ENCODE results near the gene MBD6.
"Not testable (repeated sequence)": the region's sequence is repeated elsewhere in the genome, so short reads cannot be mapped to it uniquely, and the experiment has no call there.

Gene MBD6

DNA sequence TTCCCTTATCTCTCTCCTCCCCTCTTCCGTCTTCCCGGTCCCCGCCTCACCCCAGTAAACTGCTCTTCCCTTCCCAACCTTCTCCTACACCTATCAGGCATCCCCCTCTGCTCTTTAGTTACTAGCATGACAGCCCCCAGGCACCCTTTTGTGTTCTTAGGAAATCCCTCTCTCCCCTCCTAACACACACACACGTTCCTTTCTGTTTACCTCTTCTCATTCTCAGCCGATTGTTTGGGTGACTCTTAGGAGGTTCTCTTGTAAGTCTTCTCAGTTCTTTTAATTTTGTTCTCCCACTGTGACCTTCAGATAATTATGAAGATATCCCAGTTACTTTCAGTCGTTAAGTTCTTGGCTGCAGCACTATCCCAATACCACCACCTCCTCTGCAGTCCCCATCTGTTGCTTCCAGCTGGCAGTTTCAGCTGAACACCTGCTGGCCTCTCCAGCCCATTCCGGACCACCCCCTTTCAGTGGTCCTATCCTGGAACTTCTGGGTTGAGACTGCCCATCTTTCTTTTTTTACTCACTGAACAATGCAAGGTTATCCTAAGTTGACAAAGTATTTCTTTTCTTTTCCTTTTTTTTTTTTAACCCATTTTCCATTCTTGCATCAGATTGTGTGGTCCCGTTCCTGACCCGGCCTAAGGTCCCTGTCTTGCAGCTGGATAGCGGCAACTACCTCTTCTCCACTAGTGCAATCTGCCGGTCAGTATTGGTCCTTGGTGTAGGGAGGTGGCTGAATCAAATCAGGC is 34.0 kb upstream of the MBD6 start:
- DNase-seq, result no peak

DNA sequence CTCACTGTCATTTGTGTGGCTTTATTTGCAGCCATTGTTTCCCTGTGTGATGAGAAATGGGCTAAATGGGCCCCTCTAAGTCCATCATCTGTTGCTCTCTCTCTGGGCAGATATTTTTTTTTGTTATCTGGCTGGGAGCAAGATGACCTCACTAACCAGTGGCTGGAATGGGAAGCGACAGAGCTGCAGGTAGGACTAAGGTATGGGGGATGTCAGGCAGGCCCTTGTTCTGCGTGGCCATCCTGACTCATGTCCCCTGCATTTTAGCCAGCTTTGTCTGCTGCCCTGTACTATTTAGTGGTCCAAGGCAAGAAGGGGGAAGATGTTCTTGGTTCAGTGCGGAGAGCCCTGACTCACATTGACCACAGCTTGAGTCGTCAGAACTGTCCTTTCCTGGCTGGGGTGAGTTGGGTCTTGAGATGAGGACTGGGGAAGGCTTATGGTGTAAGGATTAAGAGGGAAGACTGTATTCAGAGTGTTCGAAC is 33.4 kb upstream of the MBD6 start:
- no peak for DNase-seq

DNA sequence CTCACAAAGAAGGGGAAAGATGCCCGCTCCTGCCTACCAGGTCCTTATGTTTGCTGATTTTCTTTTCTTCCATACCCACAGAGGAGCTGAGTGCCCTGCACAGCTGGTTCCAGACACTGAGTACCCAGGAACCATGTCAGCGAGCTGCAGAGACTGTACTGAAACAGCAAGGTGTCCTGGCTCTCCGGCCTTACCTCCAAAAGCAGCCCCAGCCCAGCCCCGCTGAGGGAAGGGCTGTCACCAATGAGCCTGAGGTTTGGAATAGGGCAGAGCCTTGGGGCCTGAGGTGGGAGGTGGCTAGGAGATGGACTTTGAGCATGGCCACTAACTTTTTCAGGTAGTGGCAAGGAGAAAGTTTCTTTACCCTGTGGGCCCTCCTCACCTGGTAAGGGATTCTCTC is 32.5 kb upstream of the MBD6 start:
- DNase-seq, result no peak

DNA sequence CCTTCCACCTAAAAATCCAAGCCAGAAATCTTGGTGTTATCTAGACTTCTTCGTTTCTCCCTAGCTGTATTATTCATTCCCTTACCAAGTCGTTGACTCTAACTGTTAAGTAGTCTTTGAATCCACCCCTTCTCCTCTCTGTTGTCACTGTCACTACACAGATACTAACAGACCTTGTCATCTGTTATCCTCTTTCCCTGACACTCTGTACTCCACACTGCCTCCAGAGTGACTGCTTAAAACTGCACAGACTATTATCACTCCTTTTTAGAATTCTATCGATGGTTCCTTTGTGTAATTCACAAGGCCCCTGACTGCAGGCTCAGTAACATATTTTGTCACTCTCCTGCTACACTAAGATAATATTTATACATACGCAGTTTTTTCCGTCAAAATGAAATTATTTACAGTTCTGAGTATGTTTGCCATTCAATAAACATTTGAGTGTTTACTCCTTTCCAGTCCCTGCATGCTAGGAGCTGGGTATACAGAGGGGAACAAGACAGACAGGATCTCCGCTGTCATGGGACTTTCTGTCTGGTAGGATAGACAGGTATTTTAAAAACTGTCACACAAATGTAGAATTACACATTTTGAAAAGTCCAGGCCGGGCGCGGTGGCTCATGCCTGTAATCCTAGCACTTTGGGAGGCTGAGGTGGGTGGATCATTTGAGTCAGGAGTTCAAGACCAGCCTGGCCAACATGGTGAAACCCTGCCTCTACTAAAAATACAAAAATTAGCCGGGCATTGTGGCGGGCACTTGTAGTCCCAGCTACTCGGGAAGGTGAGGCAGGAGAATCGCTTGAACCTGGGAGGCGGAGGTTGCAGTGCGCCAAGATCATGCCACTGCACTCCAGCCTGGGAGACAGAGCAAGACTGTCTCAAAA is 31.0 kb upstream of the MBD6 start:
- no peak for DNase-seq

DNA sequence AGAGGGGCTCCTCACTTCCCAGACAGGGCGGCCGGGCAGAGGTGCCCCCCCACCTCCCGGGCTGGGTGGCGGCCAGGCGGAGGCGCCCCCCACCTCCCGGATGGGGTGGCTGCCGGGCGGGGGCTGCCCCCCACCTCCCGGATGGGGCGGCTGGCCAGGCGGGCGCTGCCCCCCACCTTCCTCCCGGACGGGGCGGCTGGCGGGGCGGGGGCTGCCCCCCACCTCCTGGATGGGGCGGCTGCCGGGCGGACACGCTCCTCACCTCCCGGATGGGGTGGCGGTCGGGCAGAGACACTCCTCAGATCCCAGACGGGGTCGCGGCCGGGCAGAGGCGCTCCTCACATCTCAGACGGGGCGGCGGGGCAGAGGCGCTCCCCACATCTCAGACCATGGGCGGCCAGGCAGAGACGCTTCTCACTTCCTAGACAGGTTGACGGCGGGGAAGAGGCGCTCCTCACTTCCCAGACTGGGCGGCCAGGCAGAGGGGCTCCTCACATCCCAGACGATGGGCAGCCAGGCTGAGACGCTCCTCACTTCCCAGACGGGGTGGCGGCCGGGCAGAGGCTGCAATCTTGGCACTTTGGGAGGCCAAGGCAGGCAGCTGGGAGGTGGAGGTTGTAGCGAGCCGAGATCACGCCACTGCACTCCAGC is 27.4 kb upstream of the MBD6 start:
- not testable (repeated sequence) for DNase-seq

DNA sequence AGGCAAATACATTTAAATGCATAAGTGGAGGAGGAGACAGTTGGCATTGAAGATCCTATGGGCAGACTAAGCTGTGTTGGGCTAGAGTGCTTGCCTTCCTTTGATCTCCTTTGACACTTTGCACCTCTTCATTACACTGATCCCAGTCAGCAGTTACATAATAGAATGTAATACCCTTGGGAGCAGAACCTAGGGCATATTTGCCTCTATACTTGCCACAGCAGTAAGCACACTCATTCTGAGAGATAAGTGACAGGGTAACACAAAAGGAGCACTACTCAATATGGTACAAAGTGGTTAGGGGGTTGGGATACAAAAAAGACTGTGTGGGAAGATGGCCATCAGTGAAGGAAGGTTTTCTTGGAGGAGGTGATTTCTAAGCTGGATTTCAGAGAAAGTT is 25.8 kb upstream of the MBD6 start:
- no peak for DNase-seq

DNA sequence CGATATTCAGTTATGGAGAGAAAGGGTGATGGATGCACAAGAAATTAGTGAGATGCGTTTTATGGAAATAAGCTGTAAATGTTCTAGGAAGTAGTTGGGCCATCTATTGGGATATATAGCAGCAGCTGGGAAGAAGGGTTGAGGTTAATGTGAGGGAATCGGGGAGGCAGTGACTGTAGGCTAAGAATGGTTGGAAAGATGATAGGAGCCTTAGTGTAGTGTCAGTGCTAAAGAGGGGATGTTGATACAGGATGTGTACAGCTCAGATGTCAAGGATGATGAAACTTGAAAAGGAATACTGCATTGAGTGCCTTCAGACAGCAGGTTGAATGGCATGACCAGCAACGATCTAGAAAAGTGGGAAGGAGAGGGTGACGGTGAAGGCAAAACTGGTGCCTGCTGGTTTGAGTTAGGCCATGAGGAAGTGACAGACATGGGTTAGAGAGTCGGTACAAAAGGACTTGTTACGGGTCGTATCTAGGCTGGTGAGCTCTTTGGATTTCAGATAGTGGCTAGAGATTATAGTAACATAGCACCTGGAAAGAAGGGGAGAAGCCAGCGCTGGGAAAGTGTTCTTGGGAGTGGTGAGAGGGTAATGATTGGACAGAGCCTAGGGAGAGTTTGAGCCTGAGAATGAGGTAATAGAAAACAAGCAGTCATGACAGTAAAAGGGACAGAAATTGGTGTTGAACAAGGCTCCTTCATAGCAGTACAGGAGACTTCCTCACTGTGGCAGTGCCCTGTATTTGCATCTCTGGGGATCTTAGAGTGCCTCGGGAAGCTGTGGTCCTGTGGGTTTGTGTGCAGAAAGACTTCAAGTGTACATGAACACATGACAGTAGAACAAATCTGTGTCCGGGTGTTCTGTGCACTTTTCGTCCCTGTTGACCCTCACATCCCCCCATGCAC is 25.1 kb upstream of the MBD6 start:
- no peak for DNase-seq

DNA sequence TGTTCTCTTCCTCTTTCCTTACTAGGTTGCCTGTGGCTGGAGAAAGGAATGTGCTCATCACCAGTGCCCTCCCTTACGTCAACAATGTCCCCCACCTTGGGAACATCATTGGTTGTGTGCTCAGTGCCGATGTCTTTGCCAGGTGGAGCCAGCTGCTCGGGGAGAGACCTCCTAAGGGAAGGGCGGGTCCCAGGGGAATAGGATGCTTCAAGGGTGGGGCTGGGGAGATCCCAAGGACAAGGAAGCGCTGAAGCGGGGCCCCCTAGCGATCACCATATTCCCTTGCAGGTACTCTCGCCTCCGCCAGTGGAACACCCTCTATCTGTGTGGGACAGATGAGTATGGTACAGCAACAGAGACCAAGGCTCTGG is 24.5 kb upstream of the MBD6 start:
- no peak for DNase-seq

DNA sequence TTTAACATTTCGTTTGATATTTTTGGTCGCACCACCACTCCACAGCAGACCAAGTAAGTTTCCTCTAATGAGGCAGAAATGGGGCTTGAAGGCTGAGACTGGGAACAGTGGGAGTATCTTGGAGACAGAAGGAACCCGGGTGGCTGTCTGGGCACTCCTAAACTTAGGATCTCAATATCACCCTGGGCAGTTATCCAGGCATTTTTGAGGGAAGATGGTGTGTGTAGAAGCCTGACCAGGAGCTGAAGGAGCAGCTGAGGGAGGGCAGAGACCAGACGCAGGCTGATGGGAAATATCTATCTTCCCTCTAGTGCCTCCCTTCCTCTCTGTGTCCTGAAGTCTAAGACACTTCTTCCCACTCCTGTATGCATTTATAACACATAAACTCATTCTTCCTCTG is 24.1 kb upstream of the MBD6 start:
- DNase-seq, result no peak

DNA sequence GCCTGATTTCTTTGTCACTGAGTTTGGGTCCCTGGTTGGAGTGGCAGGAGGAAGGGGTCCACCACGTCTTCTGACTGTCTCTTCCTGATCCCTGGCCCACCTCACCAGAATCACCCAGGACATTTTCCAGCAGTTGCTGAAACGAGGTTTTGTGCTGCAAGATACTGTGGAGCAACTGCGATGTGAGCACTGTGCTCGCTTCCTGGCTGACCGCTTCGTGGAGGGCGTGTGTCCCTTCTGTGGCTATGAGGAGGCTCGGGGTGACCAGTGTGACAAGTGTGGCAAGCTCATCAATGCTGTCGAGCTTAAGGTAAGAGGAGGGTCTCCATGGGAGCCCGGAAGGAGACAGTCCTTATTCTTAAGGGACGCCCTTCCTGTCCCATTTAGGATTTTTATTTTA is 22.4 kb upstream of the MBD6 start:
- DNase-seq, result no peak

DNA sequence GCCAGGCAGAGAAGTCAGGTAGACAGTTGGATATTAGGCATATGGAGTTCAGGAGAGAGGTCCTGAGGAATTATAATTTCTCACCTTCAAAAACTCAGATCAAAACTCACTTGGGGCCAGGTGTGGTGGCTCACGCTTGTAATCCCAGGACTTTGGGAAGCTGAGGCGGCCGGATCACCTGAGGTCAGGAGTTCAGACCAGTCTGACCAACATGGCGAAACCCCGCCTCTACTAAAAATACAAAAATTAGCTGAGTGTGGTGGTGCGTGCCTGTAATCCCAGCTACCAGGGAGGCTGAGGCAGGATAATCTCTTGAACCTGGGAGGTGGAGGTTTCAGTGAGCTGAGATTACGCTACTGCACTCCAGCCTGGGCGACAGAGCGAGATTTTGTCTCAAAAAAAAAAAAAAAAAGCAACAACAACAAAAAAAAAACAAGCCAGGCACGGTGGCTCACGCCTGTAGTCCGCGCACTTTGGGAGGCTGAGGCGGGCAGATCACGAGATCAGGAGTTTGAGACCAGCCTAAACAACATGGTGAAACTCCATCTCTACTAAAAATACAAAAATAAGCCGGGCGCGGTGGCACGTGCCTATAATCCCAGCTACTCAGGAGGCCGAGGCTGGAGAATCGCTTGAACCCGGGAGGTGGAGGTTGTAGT is 20.2 kb upstream of the MBD6 start:
- DNase-seq, result not testable (repeated sequence)

DNA sequence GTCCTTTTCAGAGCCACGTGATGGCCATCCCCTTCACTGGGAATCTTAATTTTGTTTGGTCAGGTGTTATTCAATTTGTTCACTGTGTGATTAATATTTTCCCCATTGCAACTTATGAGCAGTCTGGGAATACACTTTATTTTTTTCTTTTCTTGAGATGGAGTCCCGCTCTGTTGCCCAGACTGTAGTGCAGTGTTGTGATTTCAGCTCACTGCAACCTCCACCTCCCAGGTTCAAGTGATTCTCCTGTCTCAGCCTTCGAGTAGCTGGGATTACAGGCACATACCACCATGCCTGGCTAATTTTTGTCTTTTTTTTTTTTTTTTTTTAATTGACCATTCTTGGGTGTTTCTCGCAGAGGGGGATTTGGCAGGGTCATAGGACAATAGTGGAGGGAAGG is 16.1 kb upstream of the MBD6 start:
- DNase-seq, result not testable (repeated sequence)

DNA sequence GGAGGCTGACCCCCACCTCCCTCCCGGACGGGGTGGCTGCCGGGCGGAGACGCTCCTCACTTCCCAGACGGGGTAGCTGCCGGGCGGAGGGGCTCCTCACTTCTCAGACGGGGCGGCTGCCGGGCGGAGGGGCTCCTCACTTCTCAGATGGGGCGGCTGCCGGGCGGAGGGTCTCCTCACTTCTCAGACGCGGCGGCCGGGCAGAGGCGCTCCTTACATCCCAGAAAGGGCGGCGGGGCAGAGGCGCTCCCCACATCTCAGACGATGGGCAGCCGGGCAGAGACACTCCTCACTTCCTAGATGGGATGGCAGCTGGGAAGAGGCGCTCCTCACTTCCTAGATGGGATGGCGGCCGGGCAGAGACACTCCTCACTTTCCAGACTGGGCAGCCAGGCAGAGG is 14.8 kb upstream of the MBD6 start:
- not testable (repeated sequence) for DNase-seq

DNA sequence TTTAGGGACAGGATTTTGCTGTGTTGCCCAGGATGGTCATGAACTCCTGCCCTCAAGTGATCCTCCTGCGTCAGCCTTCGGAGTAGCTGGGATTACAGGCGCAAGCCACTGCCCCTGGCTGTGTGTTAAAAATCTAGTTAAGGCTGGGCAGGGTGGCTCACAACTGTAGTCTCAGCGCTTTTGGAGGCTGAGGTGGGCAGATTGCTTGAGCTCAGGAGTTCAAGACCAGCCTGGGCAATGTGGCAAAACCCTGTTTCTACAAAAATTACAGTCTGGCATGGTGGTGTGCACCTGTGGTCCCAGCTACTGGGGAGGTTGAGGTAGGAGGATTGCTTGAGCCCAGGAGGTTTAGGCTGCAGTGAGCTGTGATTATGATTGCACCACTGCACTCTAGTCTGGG is 11.5 kb upstream of the MBD6 start:
- DNase-seq, result no peak

DNA sequence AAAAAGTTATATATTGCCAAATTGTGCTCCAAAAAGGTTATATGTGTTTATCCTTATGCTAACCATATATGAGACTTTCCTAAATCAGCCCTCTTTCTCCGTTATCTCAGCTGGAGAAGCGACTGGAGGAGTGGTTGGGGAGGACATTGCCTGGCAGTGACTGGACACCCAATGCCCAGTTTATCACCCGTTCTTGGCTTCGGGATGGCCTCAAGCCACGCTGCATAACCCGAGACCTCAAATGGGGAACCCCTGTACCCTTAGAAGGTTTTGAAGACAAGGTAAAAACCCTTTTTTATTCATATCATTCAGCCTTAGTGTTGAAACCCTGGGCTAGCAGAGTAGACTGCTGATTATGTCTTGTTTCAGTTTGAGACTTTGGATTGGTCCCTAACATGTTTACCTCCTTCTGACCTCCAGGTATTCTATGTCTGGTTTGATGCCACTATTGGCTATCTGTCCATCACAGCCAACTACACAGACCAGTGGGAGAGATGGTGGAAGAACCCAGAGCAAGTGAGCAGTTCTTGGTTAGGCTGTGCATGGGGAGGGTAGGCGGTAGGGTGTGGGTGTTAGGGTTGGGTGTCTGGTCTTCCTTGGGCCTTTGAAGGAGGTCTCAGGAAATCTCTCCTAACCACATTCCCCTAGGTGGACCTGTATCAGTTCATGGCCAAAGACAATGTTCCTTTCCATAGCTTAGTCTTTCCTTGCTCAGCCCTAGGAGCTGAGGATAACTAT is 10.9 kb upstream of the MBD6 start:
- no peak for DNase-seq

DNA sequence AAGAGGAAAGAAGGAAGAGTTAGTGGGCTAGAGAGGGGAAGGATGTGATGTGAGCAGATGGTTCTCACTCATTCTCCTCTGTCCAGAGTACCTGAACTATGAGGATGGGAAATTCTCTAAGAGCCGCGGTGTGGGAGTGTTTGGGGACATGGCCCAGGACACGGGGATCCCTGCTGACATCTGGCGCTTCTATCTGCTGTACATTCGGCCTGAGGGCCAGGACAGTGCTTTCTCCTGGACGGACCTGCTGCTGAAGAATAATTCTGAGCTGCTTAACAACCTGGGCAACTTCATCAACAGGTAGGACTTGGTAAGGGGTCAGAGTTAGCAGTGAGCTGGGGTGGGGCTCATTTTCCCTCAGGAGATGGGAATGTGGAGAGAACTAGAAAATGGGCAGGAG is 10.0 kb upstream of the MBD6 start:
- DNase-seq, result no peak

DNA sequence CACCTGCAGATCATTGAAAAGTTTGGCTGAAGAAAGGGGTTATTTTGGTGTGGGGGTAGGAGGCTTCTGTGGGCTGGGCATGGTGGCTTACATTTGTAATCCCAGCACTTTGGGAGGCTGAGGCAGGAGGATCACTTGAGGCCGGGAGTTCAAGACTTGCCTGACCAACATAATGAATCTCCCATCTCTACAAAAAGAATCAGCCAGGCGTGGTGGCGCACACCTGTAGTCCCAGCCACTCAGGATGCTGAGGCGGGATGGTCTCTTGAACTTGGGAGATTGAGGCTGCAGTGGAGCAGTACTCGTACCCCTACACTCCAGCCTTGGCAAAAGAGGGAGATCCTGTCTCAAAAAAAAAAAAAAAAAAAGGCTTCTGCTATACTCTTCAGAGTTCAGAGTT is 9.4 kb upstream of the MBD6 start:
- no peak for DNase-seq

DNA sequence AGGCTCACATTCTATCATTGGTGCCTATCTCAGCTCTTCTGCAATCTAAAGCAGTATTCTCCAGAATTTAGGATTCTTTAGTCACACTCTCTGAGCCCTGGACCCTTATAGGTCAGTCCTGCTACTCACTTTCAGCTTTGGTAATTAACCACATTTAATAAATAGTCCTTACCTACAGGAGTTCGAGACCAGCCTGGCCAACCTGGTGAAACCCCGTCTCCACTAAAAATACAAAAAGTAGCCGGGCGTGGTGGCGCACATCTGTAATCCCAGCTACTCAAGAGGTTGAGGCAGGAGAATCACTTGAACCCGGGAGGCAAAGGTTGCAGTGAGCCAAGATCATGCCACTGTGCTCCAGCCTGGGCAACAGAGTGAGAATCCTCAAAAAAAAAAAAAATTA is 8.9 kb upstream of the MBD6 start:
- DNase-seq, result not testable (repeated sequence)

DNA sequence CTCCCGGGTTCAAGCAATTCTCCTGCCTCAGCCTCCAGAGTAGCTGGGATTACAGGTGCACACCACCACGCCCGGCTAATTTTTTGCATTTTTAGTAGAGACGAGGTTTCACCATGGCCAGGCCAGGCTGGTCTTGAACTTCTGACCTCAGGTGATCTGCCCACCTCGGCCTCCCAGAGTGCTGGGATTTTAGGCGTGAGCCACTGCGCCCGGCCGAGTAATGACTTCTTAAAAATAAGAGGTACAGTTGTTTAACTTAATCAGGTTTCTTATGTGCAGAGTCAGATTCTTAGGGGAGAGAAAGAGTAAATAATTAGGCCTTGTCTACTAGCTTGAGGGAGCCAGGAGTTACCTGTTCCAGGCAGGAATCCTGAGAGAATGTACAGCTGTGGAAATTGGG is 8.4 kb upstream of the MBD6 start:
- not testable (repeated sequence) for DNase-seq

DNA sequence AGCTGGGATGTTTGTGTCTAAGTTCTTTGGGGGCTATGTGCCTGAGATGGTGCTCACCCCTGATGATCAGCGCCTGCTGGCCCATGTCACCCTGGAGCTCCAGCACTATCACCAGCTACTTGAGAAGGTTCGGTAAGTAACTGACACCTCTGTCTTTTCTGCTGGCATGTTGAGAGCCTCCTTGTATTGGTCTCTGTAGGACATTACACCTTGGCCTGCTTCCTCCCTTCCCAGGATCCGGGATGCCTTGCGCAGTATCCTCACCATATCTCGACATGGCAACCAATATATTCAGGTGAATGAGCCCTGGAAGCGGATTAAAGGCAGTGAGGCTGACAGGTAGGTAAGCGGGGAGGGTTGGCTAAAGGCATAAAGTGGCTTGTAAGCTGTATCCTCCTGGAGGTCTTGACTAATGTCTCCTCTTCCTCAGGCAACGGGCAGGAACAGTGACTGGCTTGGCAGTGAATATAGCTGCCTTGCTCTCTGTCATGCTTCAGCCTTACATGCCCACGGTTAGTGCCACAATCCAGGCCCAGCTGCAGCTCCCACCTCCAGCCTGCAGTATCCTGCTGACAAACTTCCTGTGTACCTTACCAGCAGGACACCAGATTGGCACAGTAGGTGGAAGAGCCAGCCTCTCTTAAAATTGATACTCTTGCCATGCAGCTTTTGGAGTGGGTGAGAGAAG is 7.8 kb upstream of the MBD6 start:
- no peak for DNase-seq

All from T-helper 9 cell (primary cell).